Measurements from ENCODE around the gene BET1.

Gene BET1

DNA sequence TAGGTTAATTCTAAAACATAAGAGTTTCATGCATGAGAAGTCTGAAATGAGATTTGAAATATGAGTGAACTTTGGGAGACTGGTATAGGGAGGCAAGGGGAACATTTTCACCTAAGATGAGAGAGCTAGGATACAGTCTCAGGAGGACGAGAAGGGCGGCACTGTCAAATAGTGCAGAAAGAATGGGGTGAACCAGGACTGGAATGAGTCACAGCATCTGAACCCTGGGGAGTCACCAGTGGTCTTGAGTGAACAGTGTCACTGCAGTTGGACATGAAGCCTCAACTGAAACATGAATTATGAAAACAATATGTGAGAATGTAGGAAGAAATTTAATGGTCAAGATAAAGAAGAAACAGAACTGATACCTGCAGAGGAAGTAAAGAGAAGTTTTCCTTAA is 48.9 kb downstream of the BET1 start:
- no peak for DNase-seq

DNA sequence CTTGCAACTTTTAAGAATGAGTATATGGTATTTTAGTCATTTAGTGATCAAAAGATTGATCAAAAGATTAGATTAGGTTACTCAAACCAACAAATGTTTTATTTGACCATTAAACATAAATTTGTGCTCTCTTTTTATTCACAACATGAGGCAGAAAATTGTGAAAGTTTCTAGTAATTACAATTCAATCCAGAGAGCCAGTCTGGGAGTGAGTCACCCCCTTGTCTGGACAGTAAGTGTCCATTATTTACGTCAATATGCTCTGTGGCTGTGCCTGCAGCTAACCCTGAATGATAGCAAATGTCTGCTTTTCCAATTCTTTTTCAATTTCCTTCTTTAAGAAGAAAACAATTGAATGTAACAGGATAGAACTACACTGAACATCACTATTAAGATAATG is 54.7 kb downstream of the BET1 start:
- no peak for DNase-seq

DNA sequence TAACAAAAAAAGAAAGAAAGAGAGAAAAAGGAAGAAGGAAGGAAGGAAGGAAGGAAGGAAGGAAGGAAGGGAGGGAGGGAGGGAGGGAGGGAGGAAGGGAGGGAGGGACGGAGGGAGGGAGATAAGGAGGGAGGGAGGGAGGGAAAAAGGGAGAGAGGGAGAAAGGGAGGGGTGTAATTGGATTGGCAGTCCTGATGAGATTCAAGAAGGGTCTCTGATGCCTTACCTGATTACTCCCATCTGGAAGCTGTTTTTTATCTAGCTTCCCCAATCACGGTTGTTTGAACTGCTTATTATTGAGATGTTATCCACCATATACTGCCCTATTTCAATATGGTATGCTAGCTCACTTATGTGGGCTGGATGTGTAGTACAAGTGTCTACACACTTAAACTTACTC is 55.3 kb downstream of the BET1 start:
- no peak for DNase-seq

DNA sequence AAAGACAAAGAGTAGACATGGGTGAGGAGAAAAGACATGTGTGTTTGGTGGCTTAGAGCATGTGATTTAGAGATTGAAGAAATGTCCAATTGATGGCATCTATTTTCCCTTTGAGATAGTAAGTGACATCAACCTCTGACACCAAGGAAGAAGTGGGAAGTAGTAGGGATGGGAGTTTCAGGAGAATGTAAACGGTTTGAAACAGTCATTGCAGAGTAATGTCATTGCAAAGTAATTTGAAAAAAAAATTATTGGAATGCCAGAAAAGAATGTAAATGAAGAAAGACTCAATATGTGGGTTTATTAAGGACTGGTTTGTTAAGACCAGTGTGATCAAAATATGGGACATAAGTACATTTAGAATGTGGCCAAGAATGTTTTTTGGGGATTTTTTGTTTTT is 56.0 kb downstream of the BET1 start:
- DNase-seq, result no peak

DNA sequence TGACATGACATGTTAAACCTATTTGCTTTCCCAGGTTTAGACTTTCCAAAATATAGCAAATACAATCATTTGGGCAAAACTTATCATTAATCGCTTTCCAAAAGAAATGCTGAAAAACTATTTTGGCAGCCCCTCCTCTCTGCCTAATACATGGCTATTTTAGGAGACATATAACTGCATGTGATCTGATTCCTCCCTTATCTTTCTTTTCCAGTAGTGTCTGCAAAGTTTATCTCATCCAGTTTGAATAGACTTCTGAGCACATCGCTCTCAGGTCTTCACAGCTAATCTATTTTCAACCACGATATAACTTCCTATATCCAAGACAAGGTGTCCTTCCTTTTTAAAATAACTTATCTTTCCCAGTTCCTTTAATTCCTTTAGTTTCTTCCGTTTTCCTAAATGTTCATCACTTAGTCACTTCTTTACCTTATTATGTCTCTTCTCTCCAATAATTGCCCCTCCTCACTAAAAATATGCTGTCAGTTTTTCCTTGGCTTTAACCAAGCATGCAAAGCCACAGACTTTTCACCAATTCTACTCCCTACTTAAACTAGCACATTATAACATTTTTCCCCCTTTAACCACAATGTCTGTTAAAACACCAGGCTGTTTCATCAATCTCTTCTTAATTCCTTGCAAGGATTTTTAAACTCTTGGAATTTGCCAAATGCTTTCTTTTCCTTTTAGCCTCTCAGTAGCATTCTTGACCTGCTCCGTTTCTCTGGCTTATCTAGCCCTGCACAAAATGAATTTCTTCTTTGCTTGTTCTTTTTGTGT is 58.2 kb downstream of the BET1 start:
- DNase-seq, result no peak

DNA sequence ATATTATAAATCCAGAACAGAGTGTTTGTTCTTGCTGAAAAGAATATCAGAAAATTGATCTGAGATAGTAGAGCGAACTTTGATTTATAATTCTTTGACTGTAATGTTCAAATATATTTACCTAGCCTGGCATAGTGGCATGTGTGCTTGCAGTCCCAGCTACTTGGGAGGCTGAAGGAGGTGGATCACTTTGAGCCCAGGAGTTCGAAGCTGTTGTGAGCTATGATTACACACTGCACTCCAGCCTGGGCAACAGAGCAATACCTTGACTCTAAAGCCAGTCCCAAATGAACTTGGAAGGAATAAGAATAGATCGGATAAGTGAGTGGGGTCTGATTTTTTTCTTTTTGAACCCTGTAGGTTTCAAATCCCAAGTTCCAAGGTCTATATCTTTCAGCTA is 59.1 kb downstream of the BET1 start:
- DNase-seq, result no peak

DNA sequence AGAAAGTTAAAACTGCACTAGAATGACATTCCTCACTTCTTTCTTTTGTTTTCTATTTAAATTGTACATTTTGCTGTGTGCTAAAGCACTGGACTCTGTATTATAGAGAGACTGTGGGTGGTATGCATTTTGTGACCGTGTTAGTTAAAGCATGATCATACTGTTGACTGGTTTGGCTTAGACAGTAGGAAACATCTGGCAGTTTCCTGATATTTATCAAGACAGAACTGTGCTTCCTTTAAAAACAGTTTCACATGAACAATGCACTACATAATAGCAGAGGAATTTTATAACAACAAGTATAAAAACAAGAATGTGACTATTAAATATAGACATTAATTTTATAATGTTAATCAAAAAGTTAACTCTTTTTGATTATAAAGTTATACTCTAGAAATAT is 59.5 kb downstream of the BET1 start:
- no peak for DNase-seq

DNA sequence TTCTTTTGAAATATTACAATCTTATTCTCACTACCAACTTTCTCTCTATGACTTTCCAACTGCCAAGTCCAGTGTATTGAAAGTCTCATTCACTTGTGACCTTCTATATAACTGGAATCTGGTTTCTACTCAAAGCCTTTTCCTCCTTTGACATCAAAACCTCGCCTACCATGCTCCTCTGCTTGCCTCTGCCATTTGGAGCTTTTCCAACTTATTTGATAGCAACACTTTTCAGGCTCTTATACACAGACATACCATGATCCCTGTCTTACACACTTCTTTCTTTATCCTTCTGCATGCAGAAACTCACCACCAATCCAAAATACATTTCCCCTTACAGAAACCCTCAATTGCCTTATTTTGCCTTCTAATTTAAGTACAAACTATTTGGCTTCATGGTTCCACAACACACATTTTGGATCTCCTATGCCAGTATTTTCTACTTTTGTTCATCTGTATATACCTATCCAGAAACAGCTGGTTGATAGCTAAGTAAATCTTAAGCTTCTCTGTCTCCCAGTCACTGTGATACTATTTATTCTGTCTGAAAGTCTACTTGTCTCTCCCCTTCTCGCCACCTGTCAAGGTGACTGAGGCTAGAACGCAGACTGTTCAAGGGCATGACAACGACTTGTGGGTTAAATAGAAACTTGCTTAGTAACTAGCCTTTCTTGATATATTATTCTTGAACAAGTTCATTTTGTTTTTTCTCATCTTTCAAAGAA is 60.2 kb downstream of the BET1 start:
- no peak for DNase-seq
